Lower leg skin (tissue), 3 donors: ENCODE data around the gene HOMER2.

ENCODE experiments used
- CTCF ChIP-seq, 3 donors: fragments of 450-650 bp; IDR thresholded peaks; one replicate each; pipeline ENCODE4 v1.5.1; 2016; ENCODE audit warnings: antibody characterized with exemption in 3 of 3, mild to moderate bottlenecking in 3 of 3, moderate library complexity in 2 of 3
- POLR2A ChIP-seq, 2 donors: fragments of 450-650 bp; IDR thresholded peaks; one replicate each; pipeline ENCODE4 v1.6.1; 2016 to 2017; ENCODE audit warnings: antibody characterized with exemption in 2 of 2, mild to moderate bottlenecking in 1 of 2, moderate library complexity in 1 of 2

DNA sequence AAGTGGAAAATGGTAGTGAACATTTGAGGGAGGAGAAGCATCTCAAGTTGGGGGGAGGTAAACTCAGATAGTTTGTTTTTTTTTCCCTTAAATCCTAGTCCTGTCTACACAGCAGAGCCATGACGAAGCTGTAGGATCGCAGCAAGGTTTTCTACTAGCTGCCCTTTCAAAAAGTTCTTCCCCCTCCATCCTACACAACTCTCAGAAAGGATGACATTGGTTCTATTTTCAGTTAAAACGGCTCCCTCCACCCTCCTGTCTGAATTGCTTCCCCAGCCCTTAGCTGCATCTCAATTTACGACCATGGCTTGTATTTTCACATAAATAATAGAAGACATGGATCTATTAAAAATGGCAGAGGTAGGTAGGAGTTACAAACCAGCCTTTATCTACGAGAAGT, 2.2 kb downstream of the HOMER2 start:
- no peak for TF ChIP-seq CTCF (IDR thresholded peaks at IDR 0.05)
- no peak for TF ChIP-seq POLR2A (IDR thresholded peaks at IDR 0.05)
